GM12874 (cell line): ENCODE results near the gene GSTCD.

Source experiments
- TF ChIP-seq, protein P1 (sequence below): IDR thresholded peaks from 2 replicates; pipeline ENCODE4 v1.5.1; 2011; ENCODE audit warnings: low read depth, mild to moderate bottlenecking, control low read depth, low read length, moderate library complexity; ENCODE audit not compliant: insufficient read depth

Gene GSTCD

DNA sequence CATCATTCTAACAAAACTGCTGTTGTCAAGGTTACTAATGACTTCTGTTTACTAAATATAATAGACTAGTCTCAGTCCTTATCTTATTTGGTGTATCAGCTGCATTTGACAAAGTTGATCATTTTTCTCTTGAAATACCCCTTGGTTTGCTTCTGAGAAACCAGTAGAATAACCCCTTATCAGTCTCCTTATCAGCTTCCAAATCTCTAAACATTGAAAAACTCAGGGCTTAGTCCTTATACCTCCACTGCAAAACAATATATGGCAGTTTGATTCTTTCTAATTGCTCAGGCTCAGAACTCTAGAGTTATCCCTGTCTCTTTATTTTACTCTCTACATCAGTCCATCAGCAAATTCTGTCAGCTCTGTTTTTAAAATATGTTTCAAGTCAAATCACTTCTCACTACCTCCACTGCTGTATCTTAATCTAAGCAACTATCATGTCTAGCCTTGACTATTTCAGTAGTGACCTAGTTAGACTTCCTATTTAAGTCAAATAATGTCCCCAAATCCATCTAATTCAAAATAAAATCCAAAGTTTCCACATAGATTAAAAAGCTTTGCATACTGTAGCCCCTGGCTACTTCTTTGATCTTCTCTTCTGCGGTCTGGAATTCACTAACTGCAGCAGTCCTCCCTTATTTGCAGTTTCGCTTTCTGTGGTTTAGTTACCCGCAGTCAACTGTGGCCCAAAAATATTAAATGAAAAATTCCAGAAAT is 99.6 kb downstream of the GSTCD start:
- TF ChIP-seq, protein P1, sequence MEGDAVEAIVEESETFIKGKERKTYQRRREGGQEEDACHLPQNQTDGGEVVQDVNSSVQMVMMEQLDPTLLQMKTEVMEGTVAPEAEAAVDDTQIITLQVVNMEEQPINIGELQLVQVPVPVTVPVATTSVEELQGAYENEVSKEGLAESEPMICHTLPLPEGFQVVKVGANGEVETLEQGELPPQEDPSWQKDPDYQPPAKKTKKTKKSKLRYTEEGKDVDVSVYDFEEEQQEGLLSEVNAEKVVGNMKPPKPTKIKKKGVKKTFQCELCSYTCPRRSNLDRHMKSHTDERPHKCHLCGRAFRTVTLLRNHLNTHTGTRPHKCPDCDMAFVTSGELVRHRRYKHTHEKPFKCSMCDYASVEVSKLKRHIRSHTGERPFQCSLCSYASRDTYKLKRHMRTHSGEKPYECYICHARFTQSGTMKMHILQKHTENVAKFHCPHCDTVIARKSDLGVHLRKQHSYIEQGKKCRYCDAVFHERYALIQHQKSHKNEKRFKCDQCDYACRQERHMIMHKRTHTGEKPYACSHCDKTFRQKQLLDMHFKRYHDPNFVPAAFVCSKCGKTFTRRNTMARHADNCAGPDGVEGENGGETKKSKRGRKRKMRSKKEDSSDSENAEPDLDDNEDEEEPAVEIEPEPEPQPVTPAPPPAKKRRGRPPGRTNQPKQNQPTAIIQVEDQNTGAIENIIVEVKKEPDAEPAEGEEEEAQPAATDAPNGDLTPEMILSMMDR: no peak

DNA sequence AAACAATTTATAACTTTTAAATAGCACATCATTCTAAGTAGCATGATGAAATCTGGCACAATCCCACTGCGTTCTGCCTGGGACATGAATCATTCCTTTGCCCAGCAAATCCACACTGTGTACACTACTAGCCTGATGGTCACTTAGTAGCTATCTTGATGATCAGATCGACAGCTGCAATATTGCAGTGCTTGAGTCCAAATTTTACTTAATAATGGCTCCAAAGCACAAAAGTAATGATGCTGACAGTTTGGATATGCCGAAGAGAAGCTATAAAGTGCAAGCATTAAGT is 100.1 kb downstream of the GSTCD start:
- TF ChIP-seq, protein P1: no peak

DNA sequence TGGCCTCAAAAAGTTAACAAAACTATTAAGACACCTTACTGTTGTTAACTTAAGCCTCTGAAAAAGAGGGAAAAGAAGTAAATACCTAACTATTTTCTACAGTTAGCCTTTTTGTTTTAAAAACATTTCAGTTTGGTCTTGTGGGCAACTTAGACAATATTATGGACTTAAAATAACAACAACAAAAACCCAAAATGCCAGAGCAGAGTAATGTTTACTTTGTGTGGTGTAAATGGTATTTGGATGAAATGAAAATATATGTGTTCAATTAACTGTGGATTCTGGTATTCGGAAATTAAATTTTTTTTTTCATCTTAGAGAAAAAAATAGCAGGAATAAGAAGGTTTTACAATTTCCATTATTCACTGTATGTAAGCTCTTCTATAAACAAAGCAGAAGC is 107.1 kb downstream of the GSTCD start:
- TF ChIP-seq, protein P1: no peak

DNA sequence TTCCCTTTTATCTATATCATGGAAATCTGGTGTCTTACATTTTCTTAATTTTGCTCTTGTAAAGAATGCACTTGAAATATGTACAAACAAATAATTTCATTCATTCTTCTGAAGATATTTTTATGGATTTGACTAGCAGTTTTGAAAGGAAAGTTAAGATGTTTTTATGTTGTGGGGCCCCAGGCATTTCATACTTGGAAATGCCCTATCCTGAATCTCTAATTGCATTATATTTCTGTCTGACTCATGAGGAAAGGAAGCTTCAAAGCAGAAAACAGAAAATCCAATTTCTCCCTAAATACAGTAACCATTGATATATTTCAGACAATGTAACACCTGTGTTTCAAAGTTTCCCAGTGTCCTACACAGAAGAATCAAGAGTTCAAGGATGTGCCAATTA is 113.5 kb downstream of the GSTCD start:
- TF ChIP-seq, protein P1: no peak

DNA sequence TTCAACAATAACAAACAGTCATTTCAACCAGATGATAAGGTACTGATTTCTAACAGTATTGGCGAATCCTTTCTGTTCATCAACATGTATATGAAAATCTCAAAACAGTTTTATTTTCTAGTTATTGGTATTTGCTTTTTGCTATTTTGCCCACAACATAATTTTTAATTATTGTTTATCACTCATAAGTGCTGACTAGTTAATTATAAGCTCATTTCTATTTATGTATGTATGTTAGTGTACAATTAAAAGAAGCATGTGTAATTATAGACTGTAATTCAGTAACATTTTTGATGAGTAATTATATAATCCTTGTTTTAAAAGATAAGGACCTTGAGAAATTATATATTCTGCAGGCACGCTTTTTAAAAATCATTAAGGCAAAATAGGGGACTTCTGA is 119.5 kb downstream of the GSTCD start:
- TF ChIP-seq, protein P1: no peak

DNA sequence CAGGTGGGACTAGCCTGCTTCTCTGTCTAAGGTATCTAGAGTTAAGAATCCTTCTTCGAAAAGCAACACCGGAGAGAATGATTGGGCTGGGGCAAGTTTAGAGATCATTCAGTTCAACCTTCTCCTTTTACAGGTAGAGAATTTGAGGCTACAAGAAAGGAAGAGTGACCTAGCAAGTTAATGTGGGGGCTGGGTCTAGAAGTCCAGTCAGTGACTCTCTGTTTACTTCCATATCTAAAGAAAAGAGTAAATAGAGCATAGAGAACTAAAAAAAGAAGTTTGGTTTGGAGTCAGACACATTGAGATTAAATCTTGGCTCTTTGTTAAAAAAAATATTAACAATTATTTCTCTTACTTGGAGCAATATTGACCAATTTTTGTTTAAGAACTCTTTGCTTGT is 122.6 kb downstream of the GSTCD start:
- TF ChIP-seq, protein P1: no peak

DNA sequence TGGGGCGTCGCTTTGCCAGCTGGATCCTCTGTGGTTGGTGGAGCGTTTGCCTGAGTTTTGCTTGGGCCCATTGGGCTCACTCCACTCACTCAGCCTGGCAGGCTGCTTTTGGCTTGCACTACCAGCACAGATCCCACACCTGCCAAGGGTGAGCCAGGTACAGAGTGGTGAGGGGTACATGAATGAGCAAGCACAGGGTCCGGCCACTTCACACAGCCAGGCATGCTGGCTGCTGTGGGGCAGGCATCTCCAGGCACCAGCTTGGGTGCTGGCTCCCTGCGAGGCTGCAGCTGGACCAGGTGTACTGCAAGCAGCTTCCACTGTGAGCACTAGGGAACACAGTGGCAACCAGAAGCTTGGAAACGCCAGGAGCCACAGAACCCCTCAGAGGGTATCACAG is 126.6 kb downstream of the GSTCD start:
- TF ChIP-seq, protein P1: no peak
